Peyer's patch (tissue), 4 donors: Measurements from ENCODE around the gene CDHR2. TPM values are rescaled to one million over a fixed set of nuclear protein-coding genes. Genes with fewer than 3 reads are reported as not detected.

Experiments used
- DNase-seq, 3 donors: peaks; one replicate each; pipeline ENCODE4 v3.0.0-alpha.2; 2017 to 2019
- H3K27ac ChIP-seq, 4 donors: fragments of 200-600 bp; sonication (generic); one replicate each; pipeline ENCODE4 v1.5.1; 2016 to 2019
- H3K27me3 ChIP-seq, 2 donors: fragments of 200-600 bp; sonication (generic); one replicate each; pipeline ENCODE4 v1.5.1; 2019
- H3K36me3 ChIP-seq, 3 donors: fragments of 200-600 bp; sonication (generic); one replicate each; pipeline ENCODE4 v1.5.1; 2016 to 2019
- H3K4me1 ChIP-seq, 4 donors: fragments of 200-600 bp; sonication (generic); one replicate each; pipeline ENCODE4 v1.5.1; 2016 to 2019
- H3K4me3 ChIP-seq, 4 donors: fragments of 200-600 bp; sonication (generic); 1 replicate in 3 of 4; 2 replicates in 1 of 4; pipeline ENCODE4 v1.5.1; 2016 to 2019; ENCODE audit warnings: mild to moderate bottlenecking in 1 of 4
- H3K9me3 ChIP-seq, 4 donors: fragments of 200-600 bp; sonication (generic); one replicate each; pipeline ENCODE4 v1.5.1; 2016 to 2019; ENCODE audit warnings: mild to moderate bottlenecking in 1 of 4
- POLR2A ChIP-seq, 2 donors: fragments of 450-650 bp; IDR thresholded peaks; one replicate each; pipeline ENCODE4 v1.5.1; 2017; ENCODE audit warnings: antibody characterized with exemption in 2 of 2, mild to moderate bottlenecking in 2 of 2, moderate library complexity in 2 of 2
- total RNA-seq, 4 donors: library from RNA; depleted of rRNA; stranded (reverse); fragments of >200 nt; gene quantifications; one replicate each; pipeline ENCODE4 v1.1.0, GENCODE V29; 2016
- TF ChIP-seq, protein P1 (sequence below), 6 experiments: fragments of 450-650 bp in 4 of 6; fragments of 200-600 bp in 2 of 6; sonication (generic) in 1 of 6; IDR thresholded peaks; one replicate each; pipeline ENCODE4 v1.5.1; 2017 to 2019; ENCODE audit warnings: antibody characterized with exemption in 6 of 6, mild to moderate bottlenecking in 3 of 6, moderate library complexity in 1 of 6

CDHR2 gene
- total RNA-seq, 4 donors from 2014 or later = 39.6 to 823 (median 613) TPM

DNA sequence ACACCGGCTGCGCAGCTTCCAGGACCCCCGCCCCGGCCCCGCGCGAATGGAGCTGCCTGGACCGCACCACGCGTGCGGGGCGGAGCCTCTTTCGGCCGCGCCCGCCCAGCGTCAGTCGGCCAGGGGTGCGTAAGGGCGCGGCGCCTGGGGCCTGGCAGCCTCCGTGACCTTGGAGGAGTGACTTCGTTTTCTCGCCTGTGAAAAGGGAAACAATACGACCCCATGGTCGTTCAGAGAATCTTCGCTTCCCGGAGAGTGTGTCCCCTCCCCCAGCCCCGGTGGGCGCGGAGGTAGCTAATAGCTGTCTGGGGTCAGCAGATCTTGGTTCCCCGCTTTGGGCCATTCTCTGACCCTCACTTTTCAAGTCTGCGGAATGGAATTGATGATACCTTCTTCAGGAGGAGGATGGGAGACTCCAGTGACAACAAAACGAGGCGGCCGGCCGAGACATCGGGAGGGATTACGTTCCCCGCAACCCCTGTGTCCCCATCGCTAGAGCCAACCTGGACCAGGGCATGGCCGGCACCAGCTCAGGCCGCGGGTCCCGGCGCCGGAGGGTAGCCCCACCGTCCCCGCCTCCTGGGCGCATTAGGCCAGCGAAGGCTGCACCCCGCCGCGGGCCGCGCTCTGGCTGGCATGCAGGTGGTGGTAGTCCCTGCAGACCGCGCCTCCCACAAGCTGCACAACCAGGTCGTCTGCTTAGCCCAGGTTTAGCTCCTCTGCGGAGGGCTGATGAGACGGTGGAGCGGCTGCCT is 5.5 kb upstream of the CDHR2 start:
- DNase-seq = peak; percentile 75 to 92 (median 92)
- Histone ChIP-seq H3K27ac (peak overlapping the region; percentile 91 to 97 (median 94)), H3K9me3 (no peaks in the 10 kb centered on the region), H3K36me3 (no peaks in the 10 kb centered on the region), H3K4me1 (peaks cover 0 to 32% (median 13%) of the 10 kb centered on the region in 4 donors), H3K4me3 (peak overlapping the region; percentile 73 to 86 (median 76)), H3K27me3 (no peaks in the 10 kb centered on the region)
- TF ChIP-seq, protein P1, sequence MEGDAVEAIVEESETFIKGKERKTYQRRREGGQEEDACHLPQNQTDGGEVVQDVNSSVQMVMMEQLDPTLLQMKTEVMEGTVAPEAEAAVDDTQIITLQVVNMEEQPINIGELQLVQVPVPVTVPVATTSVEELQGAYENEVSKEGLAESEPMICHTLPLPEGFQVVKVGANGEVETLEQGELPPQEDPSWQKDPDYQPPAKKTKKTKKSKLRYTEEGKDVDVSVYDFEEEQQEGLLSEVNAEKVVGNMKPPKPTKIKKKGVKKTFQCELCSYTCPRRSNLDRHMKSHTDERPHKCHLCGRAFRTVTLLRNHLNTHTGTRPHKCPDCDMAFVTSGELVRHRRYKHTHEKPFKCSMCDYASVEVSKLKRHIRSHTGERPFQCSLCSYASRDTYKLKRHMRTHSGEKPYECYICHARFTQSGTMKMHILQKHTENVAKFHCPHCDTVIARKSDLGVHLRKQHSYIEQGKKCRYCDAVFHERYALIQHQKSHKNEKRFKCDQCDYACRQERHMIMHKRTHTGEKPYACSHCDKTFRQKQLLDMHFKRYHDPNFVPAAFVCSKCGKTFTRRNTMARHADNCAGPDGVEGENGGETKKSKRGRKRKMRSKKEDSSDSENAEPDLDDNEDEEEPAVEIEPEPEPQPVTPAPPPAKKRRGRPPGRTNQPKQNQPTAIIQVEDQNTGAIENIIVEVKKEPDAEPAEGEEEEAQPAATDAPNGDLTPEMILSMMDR (IDR thresholded peaks at IDR 0.05) = no peak
- TF ChIP-seq POLR2A (IDR thresholded peaks at IDR 0.05) = peak; percentile 77 to 97

- peak overlapping the region in 3 of 4 donors; percentile 91 to 98 (median 91) for H3K27ac ChIP-seq
- no peak for DNase-seq
- peak overlapping the region in 3 of 4 donors; percentile 3 to 74 (median 45) for H3K4me3 ChIP-seq
- peaks cover 0 to 37% (median 13%) of the 10 kb centered on the region in 4 donors for H3K4me1 ChIP-seq
- H3K9me3 ChIP-seq = no peaks in the 10 kb centered on the region
- TF ChIP-seq POLR2A (IDR thresholded peaks at IDR 0.05) = no peak
- TF ChIP-seq, protein P1 (IDR thresholded peaks at IDR 0.05) = no peak
- H3K36me3 ChIP-seq = no peaks in the 10 kb centered on the region
- H3K27me3 ChIP-seq = no peaks in the 10 kb centered on the region
Observed at GRCh38 chr5:176545388-176545736, 3.8 kb upstream of the CDHR2 start.

- Histone ChIP-seq H3K4me1 (peaks cover 0 to 37% (median 12%) of the 10 kb centered on the region in 4 donors), H3K36me3 (no peaks in the 10 kb centered on the region), H3K9me3 (no peaks in the 10 kb centered on the region), H3K4me3 (peak overlapping the region in 2 of 4 donors; percentile 45 to 74), H3K27me3 (no peaks in the 10 kb centered on the region), H3K27ac (peak overlapping the region in 3 of 4 donors; percentile 91 to 98 (median 91))
- DNase-seq = peak in 2 of 3 donors; percentile 90 to 93
- TF ChIP-seq POLR2A (IDR thresholded peaks at IDR 0.05) = peak; percentile 87 to 93
- TF ChIP-seq, protein P1 (IDR thresholded peaks at IDR 0.05) = no peak
Observed at GRCh38 chr5:176545737-176546509, 3.2 kb upstream of the CDHR2 start.

DNA sequence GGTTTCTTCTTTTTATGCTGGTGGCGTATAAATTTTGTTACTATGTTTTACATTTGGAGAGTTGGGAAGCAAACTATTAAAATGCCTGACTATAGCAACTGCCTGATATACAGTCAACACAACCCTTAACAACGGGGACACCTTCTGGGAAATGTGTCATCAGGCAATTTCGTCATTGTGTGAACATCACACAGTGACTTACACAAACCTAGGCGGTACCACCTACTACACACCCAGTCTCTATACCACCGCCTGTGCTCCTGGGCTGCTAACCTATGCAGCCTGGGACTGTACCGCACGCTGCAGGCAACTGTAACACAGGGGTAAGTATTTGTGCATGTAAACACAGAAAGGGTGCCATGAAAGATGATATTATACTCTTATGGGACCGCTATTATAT is 1.3 kb upstream of the CDHR2 start:
- Histone ChIP-seq H3K27ac (peak overlapping the region in 3 of 4 donors; percentile 91 to 95 (median 91)), H3K36me3 (no peaks in the 10 kb centered on the region), H3K27me3 (no peaks in the 10 kb centered on the region), H3K9me3 (no peaks in the 10 kb centered on the region), H3K4me1 (peaks cover 0 to 28% (median 2%) of the 10 kb centered on the region in 4 donors), H3K4me3 (peak overlapping the region in 1 of 4 donors; percentile 6)
- TF ChIP-seq, protein P1 (IDR thresholded peaks at IDR 0.05) = no peak
- peak; percentile 97 to 99 for TF ChIP-seq POLR2A (IDR thresholded peaks at IDR 0.05)
- DNase-seq = peak in 2 of 3 donors; percentile 83 to 87

DNA sequence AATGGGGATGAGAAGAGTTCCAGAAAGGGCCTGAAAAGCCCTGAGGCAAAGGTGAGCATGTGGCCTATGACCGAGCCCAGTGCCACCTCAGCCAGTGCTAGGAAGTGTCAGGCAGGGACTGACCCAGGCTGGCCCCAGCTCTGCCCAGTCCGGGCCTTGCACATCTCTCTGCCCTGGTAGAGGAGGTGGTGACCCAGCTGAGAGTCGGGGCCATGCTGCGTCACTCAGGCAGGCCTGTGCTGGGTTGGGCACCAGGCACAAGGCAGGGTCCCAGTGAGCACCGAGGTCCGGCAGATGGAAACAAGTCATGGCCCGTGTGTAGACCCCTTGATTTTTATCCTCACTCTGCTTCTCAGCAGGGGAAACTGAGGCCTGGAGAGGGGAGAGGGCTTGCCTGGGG is 729 bp downstream of the CDHR2 start:
- peak overlapping the region in 3 of 4 donors; percentile 68 to 95 (median 91) for H3K27ac ChIP-seq
- peaks cover 0 to 28% (median 3%) of the 10 kb centered on the region in 4 donors for H3K4me1 ChIP-seq
- H3K9me3 ChIP-seq = no peaks in the 10 kb centered on the region
- TF ChIP-seq, protein P1 (IDR thresholded peaks at IDR 0.05) = no peak
- TF ChIP-seq POLR2A (IDR thresholded peaks at IDR 0.05) = peak in 1 of 2 donors; percentile 51
- no peaks in the 10 kb centered on the region for H3K36me3 ChIP-seq
- H3K27me3 ChIP-seq = no peaks in the 10 kb centered on the region
- no peak for DNase-seq
- H3K4me3 ChIP-seq = peak overlapping the region in 3 of 4 donors; percentile 18 to 62 (median 59)
